HUDEP-2 (cell line): Measurements from ENCODE around the gene NFIB.

ENCODE experiments used
- DNase-seq, 76 experiments: peaks; one replicate each; lab custom pipeline; 2025; ENCODE audit not compliant: unreplicated experiment in 76 of 76; lab: John Stamatoyannopoulos, UW

The NFIB gene

GRCh38 chr9:14056316-14056861 lies 257.6 kb downstream of the NFIB start:
- DNase-seq: no peak

DNA sequence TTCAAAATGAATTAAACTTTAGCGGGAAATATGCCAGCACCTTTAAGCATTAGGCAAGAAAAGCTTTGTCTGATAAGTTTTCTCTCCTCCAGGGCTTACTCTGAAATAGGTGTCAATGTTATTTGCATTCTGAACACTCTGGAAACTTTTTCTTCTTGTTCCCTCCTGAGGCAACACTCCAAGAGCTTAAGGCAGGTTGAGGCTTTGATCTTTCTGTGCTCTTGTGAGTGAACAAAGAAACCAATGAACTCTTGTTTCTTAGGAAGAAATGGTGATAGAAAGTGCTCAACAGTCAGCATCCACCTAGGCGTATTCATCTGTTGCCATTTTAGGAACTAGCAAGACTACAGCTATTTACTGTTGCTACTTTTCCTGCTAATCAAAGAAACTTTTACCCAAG lies 259.8 kb downstream of the NFIB start:
- no peak for DNase-seq

DNA sequence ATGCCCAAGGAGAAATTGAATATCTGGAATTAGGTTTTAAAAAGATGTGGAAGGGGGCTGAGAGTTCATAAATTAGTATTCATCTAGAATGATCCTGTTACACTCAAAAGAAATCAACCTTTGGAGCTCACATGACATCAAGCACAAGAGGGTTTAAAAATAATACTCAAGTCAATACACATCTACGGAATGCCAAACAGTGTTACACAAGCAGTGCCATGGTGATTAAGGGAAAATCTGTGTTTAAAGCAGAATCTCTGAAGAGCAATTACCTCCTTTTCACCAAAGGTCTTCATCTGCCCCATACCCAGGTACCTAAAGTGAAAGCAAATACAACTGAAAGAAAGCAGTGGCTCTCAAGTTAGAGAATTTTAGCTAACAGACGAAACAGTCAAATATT lies 261.6 kb downstream of the NFIB start:
- no peak for DNase-seq

- no peak for DNase-seq
Measured at GRCh38 chr9:14051419-14051818, 262.5 kb downstream of the NFIB start.

DNA sequence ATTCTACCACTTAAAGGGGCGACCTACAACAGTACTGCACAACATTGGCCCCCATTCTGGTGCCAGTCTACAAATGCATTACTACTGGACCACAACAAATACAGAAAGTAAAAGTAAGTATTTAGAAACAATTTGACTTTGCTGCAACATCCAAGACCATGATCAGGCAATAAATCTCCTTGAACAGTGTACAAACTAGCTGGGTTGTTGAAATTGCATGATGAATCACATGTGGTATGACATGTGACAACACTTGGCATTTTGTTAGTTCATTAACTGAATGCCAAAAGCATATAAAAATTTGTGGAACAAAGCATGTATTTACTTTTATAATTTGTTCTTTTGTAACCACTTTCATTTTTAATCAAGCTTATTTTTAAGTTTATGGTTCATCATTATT lies 270.5 kb downstream of the NFIB start:
- no peak for DNase-seq

- no peak for DNase-seq
Measured at GRCh38 chr9:14037331-14037730, 276.6 kb downstream of the NFIB start.

GRCh38 chr9:14033067-14033466 lies 280.9 kb downstream of the NFIB start:
- no peak for DNase-seq
